ENCODE measurements around the gene PLCH2. TPM values are rescaled to one million over a fixed set of nuclear protein-coding genes. Genes with fewer than 3 reads are reported as not detected.

Gene PLCH2
- polyA plus RNA-seq, 1 of the 3 experiments (the other 2 are of a cell fraction) = 0.08 TPM

- no peaks in the 10 kb centered on the region for H4K20me1 ChIP-seq (ENCODE audit: insufficient read depth)
- ChIA-PET POLR2A (no interaction called here), CTCF (interaction anchor here (0.7 to 2.4 kb wide), 4 partner anchors 10 to 46 kb away, joined by 3 to 7 read pairs (median 5); no protein-coding TSS in a partner anchor)
- no peaks in the 10 kb centered on the region for H3K9me3 ChIP-seq
- no peak overlapping the region for H3K4me2 ChIP-seq
- H3K9ac ChIP-seq = no peak overlapping the region
- H3F3A ChIP-seq (replicated peaks; ENCODE audit: insufficient read depth) = no peaks in the 10 kb centered on the region
- no peak for DNase-seq
- WGBS (ENCODE audit: low lambda C conversion rate) = 83% methylated on average over 20 of the region's 21 CpGs
- no peak overlapping the region; a peak in 1 of 4 replicates for H3K27ac ChIP-seq (ENCODE audit: low read depth in 2 of 2, low read length in 1 of 2)
- TF ChIP-seq POLR2AphosphoS5 (IDR thresholded peaks at IDR 0.05; ENCODE audit: low read depth, low read length) (no peak), RFX5 (IDR thresholded peaks at IDR 0.05; ENCODE audit: low read length) (no peak), SIN3A (IDR thresholded peaks at IDR 0.05; ENCODE audit: borderline replicate concordance, low read depth, low read length) (no peak), NRF1 (IDR thresholded peaks at IDR 0.05; ENCODE audit: low read depth, low read length) (no peak), RAD21 (IDR thresholded peaks at IDR 0.05; ENCODE audit: low read length) (no peak), NFIC (IDR thresholded peaks at IDR 0.05; ENCODE audit: borderline replicate concordance) (no peak), RCOR1 (IDR thresholded peaks at IDR 0.05; ENCODE audit: low read length) (no peak), EZH2phosphoT487 (IDR thresholded peaks at IDR 0.05; ENCODE audit: borderline replicate concordance, low read depth) (no peak), TEAD4 (IDR thresholded peaks at IDR 0.05; ENCODE audit: borderline replicate concordance, insufficient read depth) (no peak), FOSL2 (IDR thresholded peaks at IDR 0.05; ENCODE audit: borderline replicate concordance, low read depth) (no peak), CTCF (IDR thresholded peaks at IDR 0.05) (no peak), CHD2 (IDR thresholded peaks at IDR 0.05; ENCODE audit: low read length, partially characterized antibody) (no peak), RXRA (IDR thresholded peaks at IDR 0.05; ENCODE audit: borderline replicate concordance, low read depth) (no peak), EP300 (IDR thresholded peaks at IDR 0.05; ENCODE audit: borderline replicate concordance in 1 of 2, low read depth in 1 of 2, low read length in 1 of 2) (no peak)
- TF ChIP-seq, protein P1, sequence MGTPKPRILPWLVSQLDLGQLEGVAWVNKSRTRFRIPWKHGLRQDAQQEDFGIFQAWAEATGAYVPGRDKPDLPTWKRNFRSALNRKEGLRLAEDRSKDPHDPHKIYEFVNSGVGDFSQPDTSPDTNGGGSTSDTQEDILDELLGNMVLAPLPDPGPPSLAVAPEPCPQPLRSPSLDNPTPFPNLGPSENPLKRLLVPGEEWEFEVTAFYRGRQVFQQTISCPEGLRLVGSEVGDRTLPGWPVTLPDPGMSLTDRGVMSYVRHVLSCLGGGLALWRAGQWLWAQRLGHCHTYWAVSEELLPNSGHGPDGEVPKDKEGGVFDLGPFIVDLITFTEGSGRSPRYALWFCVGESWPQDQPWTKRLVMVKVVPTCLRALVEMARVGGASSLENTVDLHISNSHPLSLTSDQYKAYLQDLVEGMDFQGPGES (IDR thresholded peaks at IDR 0.05; ENCODE audit: low read depth, low read length) = no peak
- no peaks in the 10 kb centered on the region for H3K27me3 ChIP-seq (ENCODE audit: insufficient read depth)
- peaks cover 0 to 24% of the 10 kb centered on the region in 2 experiments for H3K36me3 ChIP-seq (replicated peaks in 1 of 2; ENCODE audit: control insufficient read depth in 1 of 2, insufficient read depth in 2 of 2, low read length in 1 of 2)
- H3K9me2 ChIP-seq = no peaks in the 10 kb centered on the region
- H3K4me3 ChIP-seq (ENCODE audit: low read depth in 2 of 2, low read length in 1 of 2) = no peak overlapping the region
- H2AFZ ChIP-seq (ENCODE audit: low read depth) = no peak overlapping the region
- no peaks in the 10 kb centered on the region for H3K79me2 ChIP-seq (ENCODE audit: insufficient read depth)
- peaks cover 0 to 4% of the 10 kb centered on the region in 2 experiments; a peak in 1 of 4 replicates for H3K4me1 ChIP-seq (ENCODE audit: control insufficient read depth in 1 of 2, insufficient read depth in 2 of 2, low read depth in 1 of 2, low read length in 1 of 2)
Measured at GRCh38 chr1:2505461-2505994, 29.4 kb downstream of the PLCH2 start.
